ENCODE data around the gene CTRB2.

DNA sequence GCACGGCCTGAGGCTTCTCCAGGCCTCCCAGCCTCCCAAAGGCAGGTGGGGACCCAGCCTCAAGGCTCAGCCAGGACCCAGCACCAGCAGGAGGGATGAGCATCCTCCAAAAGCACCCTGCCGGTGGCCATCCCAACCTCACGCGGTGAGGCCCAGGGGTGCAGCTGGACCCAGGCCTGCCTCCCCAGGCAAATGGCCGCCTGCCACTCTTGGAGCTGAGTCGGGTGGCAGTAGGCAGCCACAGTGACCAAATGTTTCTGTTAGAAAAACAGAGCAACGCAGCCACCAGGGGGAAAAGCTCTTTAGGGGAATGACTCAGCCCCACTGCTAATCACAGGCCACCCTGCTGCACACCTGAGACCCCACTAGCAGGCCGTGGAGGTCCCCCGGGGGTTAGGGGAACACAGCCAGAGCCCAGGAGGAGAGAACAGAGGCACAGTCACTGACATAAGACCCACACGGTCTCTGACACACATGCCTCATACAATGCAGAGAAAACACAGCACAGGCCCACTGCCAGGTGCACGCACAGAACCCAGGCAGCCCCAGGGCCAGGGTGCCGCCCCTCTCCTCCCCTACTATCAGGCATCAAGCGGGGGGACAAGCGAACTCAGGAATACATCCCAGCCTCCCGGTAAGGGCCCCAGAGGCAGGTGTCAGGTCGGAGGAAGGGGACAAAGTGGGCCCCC is 32.0 kb upstream of the CTRB2 start:
- TF ChIP-seq ZNF624 (tag by site-specific recombination; IDR thresholded peaks at IDR 0.05) = no peak
- no peak for TF ChIP-seq ZNF302 (tag by site-specific recombination; IDR thresholded peaks at IDR 0.05; ENCODE audit: low read depth)
- TF ChIP-seq, protein P1, sequence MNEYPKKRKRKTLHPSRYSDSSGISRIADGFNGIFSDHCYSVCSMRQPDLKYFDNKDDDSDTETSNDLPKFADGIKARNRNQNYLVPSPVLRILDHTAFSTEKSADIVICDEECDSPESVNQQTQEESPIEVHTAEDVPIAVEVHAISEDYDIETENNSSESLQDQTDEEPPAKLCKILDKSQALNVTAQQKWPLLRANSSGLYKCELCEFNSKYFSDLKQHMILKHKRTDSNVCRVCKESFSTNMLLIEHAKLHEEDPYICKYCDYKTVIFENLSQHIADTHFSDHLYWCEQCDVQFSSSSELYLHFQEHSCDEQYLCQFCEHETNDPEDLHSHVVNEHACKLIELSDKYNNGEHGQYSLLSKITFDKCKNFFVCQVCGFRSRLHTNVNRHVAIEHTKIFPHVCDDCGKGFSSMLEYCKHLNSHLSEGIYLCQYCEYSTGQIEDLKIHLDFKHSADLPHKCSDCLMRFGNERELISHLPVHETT (tag by site-specific recombination; IDR thresholded peaks at IDR 0.05) = no peak
- no peak for TF ChIP-seq ZBTB7A (tag by site-specific recombination; IDR thresholded peaks at IDR 0.05; ENCODE audit: low read depth)
- TF ChIP-seq CTCF (tag by site-specific recombination; IDR thresholded peaks at IDR 0.05) = no peak
- TF ChIP-seq ZNF654 (tag by site-specific recombination; IDR thresholded peaks at IDR 0.05; ENCODE audit: low read depth) = no peak
- TF ChIP-seq ZBTB10 (tag by site-specific recombination; IDR thresholded peaks at IDR 0.05) = no peak
- no peak for TF ChIP-seq PRDM10 (tag by site-specific recombination; IDR thresholded peaks at IDR 0.05)
- TF ChIP-seq, protein P2, sequence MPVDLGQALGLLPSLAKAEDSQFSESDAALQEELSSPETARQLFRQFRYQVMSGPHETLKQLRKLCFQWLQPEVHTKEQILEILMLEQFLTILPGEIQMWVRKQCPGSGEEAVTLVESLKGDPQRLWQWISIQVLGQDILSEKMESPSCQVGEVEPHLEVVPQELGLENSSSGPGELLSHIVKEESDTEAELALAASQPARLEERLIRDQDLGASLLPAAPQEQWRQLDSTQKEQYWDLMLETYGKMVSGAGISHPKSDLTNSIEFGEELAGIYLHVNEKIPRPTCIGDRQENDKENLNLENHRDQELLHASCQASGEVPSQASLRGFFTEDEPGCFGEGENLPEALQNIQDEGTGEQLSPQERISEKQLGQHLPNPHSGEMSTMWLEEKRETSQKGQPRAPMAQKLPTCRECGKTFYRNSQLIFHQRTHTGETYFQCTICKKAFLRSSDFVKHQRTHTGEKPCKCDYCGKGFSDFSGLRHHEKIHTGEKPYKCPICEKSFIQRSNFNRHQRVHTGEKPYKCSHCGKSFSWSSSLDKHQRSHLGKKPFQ (tag by site-specific recombination; IDR thresholded peaks at IDR 0.05) = no peak
- no peak for TF ChIP-seq SP2 (tag by site-specific recombination; IDR thresholded peaks at IDR 0.05)
- no peak for TF ChIP-seq HOXC10 (CRISPR knock-in tag; IDR thresholded peaks at IDR 0.05)
- TF ChIP-seq SP3 (tag by site-specific recombination; IDR thresholded peaks at IDR 0.05) = no peak
- TF ChIP-seq KLF9 (tag by site-specific recombination; IDR thresholded peaks at IDR 0.05; ENCODE audit: low read depth) = no peak

Measured in HEK293 (cell line).